K562 (cell line): Measurements from ENCODE around the gene MMP15. TPM values are rescaled to one million over a fixed set of nuclear protein-coding genes. Genes with fewer than 3 reads are reported as not detected.

Experiments
- ATAC-seq: fragments of 200-7000 bp; cut with Tn5 transposase; 3 replicates; pipeline ENCODE4 v1.9.1; 2020; ENCODE audit warnings: moderate library complexity
- BruUV-seq: library from RNA; stranded (reverse); fragments of 400-500 nt; replicated peaks from 2 replicates; lab custom pipeline; 2021; lab: Mats Ljungman, UMichigan
- CTCF ChIA-PET: fragments of 300-600 bp; formaldehyde crosslinking; extraction: SDS; loops from one replicate; lab custom pipeline; 2021; ENCODE audit warnings: low intra/inter-chr PET ratio; lab: Yijun Ruan, JAX
- POLR2A ChIA-PET: fragments of 300-600, 350-650 bp; sonication (Branson Sonifier 250); formaldehyde crosslinking; extraction: SDS; loops from one replicate; lab custom pipeline; 2021; ENCODE audit warnings: antibody characterized with exemption, inconsistent platforms; lab: Yijun Ruan, JAX
- DNase-seq, 4 experiments: peaks; one replicate each; pipeline versions ENCODE4 v3.0.0 to v3.0.0-alpha.2; 2011 to 2018; ENCODE audit warnings: low spot score in 3 of 4, mixed read lengths in 3 of 4; ENCODE audit errors: extremely low read depth in 1 of 4
- FAIRE-seq: peaks from 2 replicates; lab custom pipeline; 2011; peaks lifted over from hg19 to GRCh38; lab: Jason Lieb, UNC
- H2AFZ ChIP-seq: 2 replicates; pipeline ENCODE4 v1.6.0; 2011; ENCODE audit warnings: low read depth, low read length, control low read depth, inconsistent platforms
- H3K27ac ChIP-seq: fragments of 200-600 bp; 3 replicates; pipeline ENCODE4 v1.8.0; 2011; ENCODE audit warnings: low read depth, mild to moderate bottlenecking, control low read depth, inconsistent platforms, low read length, moderate library complexity, mixed read lengths; ENCODE audit errors: extremely low read depth
- H3K27me3 ChIP-seq, 2 experiments: fragments of 300-600 bp in 1 of 2; 2 replicates in 1 of 2; 3 replicates in 1 of 2; pipeline versions ENCODE4 v1.6.0 to v1.8.0; 2011; ENCODE audit warnings: inconsistent platforms in 2 of 2, low read length in 2 of 2, mild to moderate bottlenecking in 1 of 2, mixed read lengths in 1 of 2, moderate library complexity in 1 of 2; ENCODE audit not compliant: control insufficient read depth in 2 of 2, insufficient read depth in 2 of 2
- H3K36me3 ChIP-seq: fragments of 300-600 bp; 3 replicates; pipeline ENCODE4 v1.8.0; 2011; ENCODE audit warnings: mild to moderate bottlenecking, low read length, inconsistent platforms; ENCODE audit not compliant: control insufficient read depth, insufficient read depth
- H3K4me1 ChIP-seq, 2 experiments: fragments of 200-600 bp in 1 of 2; replicated peaks in 1 of 2; 2 replicates in 1 of 2; 3 replicates in 1 of 2; pipeline versions ENCODE4 v1.5.1 to v1.8.0; 2011; ENCODE audit warnings: inconsistent platforms in 2 of 2, low read length in 2 of 2, mild to moderate bottlenecking in 1 of 2, mixed read lengths in 1 of 2, moderate library complexity in 1 of 2; ENCODE audit not compliant: control insufficient read depth in 2 of 2, insufficient read depth in 2 of 2
- H3K4me2 ChIP-seq: 2 replicates; pipeline ENCODE4 v1.6.1; 2011; ENCODE audit warnings: low read length, control low read depth, inconsistent platforms, mixed read lengths; ENCODE audit not compliant: insufficient read depth
- H3K4me3 ChIP-seq: fragments of 200-600 bp; sonication (generic), shearing (Covaris generic); 2 replicates; pipeline ENCODE4 v1.5.1; 2016; ENCODE audit warnings: control low read depth, inconsistent platforms
- H3K79me2 ChIP-seq: fragments of 200-600 bp; 3 replicates; pipeline ENCODE4 v1.8.0; 2011; ENCODE audit warnings: low read length, inconsistent platforms; ENCODE audit not compliant: control insufficient read depth, insufficient read depth
- H3K9ac ChIP-seq, 2 experiments: 2 replicates each; pipeline versions ENCODE4 v1.6.0 to v1.6.1; 2011; ENCODE audit warnings: low read depth in 2 of 2, low read length in 2 of 2, control low read depth in 1 of 2, inconsistent platforms in 1 of 2, mild to moderate bottlenecking in 1 of 2, mixed read lengths in 1 of 2; ENCODE audit not compliant: insufficient read depth in 1 of 2
- H3K9me1 ChIP-seq: one replicate; pipeline ENCODE4 v1.6.0; 2011; ENCODE audit warnings: inconsistent platforms, mild to moderate bottlenecking, low read length, moderate library complexity; ENCODE audit not compliant: control insufficient read depth, insufficient read depth
- H3K9me3 ChIP-seq: replicated peaks from 2 replicates; pipeline ENCODE4 v1.5.1; 2011; ENCODE audit warnings: low read depth, low read length, inconsistent platforms; ENCODE audit not compliant: control insufficient read depth, insufficient read depth
- H4K20me1 ChIP-seq: replicated peaks from 2 replicates; pipeline ENCODE4 v1.6.1; 2011; ENCODE audit warnings: low read length, inconsistent platforms, mixed read lengths; ENCODE audit not compliant: control insufficient read depth, insufficient read depth
- BRD4 ChIP-seq: fragments of 200-600 bp; sonication (generic); IDR thresholded peaks from 2 replicates; pipeline ENCODE4 v1.6.1; 2017; ENCODE audit warnings: inconsistent platforms
- CBFA2T3 ChIP-seq: fragments of 450-650 bp; IDR thresholded peaks from 2 replicates; pipeline ENCODE4 v1.6.1; 2017
- DACH1 ChIP-seq: fragments of 450-650 bp; IDR thresholded peaks from 2 replicates; pipeline ENCODE4 v1.6.1; 2018; ENCODE audit not compliant: partially characterized antibody
- FOSL1 ChIP-seq: fragments of 200-800 bp; sonication (Bioruptor generic); conservative IDR thresholded peaks from 2 replicates; pipeline ENCODE4 v1.6.1; 2016; ENCODE audit warnings: missing genetic modification characterization, missing compliant biosample characterization
- HNRNPK ChIP-seq: fragments of 200-400 bp; formaldehyde crosslinking; IDR thresholded peaks from one replicate; pipeline ENCODE4 v1.6.1; 2018; ENCODE audit warnings: mild to moderate bottlenecking, low read depth, low read length; ENCODE audit not compliant: poor library complexity, severe bottlenecking
- L3MBTL2 ChIP-seq: fragments of 450-650 bp; IDR thresholded peaks from 2 replicates; pipeline ENCODE4 v1.6.1; 2016; ENCODE audit warnings: mild to moderate bottlenecking, moderate library complexity
- LCOR ChIP-seq: sonication (generic); formaldehyde crosslinking; IDR thresholded peaks from 2 replicates; pipeline ENCODE4 v1.8.0; 2022; ENCODE audit warnings: mild to moderate bottlenecking, missing genetic modification reagents
- MIER1 ChIP-seq: fragments of 450-650 bp; IDR thresholded peaks from 2 replicates; pipeline ENCODE4 v1.6.1; 2016; ENCODE audit warnings: antibody characterized with exemption, mild to moderate bottlenecking, low read depth
- MXD1 ChIP-seq: fragments of 250-450 bp; sonication (Bioruptor Pico); IDR thresholded peaks from 2 replicates; pipeline ENCODE4 v1.8.0; 2021; ENCODE audit warnings: borderline replicate concordance, mild to moderate bottlenecking, moderate library complexity; ENCODE audit not compliant: poor library complexity, severe bottlenecking
- NKRF ChIP-seq: fragments of 450-650 bp; IDR thresholded peaks from 2 replicates; pipeline ENCODE4 v1.6.1; 2016; ENCODE audit warnings: borderline replicate concordance
- RAD51 ChIP-seq: fragments of 450-650 bp; IDR thresholded peaks from 2 replicates; pipeline ENCODE4 v1.7.1; 2016; ENCODE audit warnings: low read depth, mild to moderate bottlenecking, borderline replicate concordance
- RNF219 ChIP-seq: fragments of 250-450 bp; sonication (Bioruptor Pico); IDR thresholded peaks from 2 replicates; pipeline ENCODE4 v1.5.0; 2022; ENCODE audit warnings: mild to moderate bottlenecking
- SRSF3 ChIP-seq: fragments of 200-400 bp; formaldehyde crosslinking; IDR thresholded peaks from 2 replicates; pipeline ENCODE4 v1.6.1; 2016; ENCODE audit warnings: mild to moderate bottlenecking, low read length, moderate library complexity; ENCODE audit not compliant: insufficient read depth
- ZNF143 ChIP-seq: sonication (generic); formaldehyde crosslinking; IDR thresholded peaks from 2 replicates; pipeline ENCODE4 v1.9.0; 2022; ENCODE audit warnings: mild to moderate bottlenecking, missing genetic modification reagents
- ZNF282 ChIP-seq: sonication (generic); formaldehyde crosslinking; IDR thresholded peaks from 2 replicates; pipeline ENCODE4 v1.8.1; 2023; ENCODE audit warnings: missing genetic modification reagents
- ZNF551 ChIP-seq: fragments of 250-450 bp; sonication (Bioruptor Pico); IDR thresholded peaks from 2 replicates; pipeline ENCODE4 v1.5.0; 2021; ENCODE audit warnings: mild to moderate bottlenecking, moderate library complexity
- ZNF644 ChIP-seq: fragments of 200-800 bp; sonication (Bioruptor generic); IDR thresholded peaks from 2 replicates; pipeline ENCODE4 v1.6.1; 2016; ENCODE audit warnings: low read depth, missing genetic modification characterization, missing compliant biosample characterization
- WGBS: fragments of 100-300 bp; shearing (Covaris generic); methylation state at CpG from one replicate; pipeline ENCODE4 v1.1.6; 2016; ENCODE audit warnings: low coverage, mixed read lengths; ENCODE audit not compliant: insufficient coverage; ENCODE audit errors: missing lambda C conversion rate; 5-methylcytosine and 5-hydroxymethylcytosine counted together
- in situ Hi-C: fragments of 300-500 bp; cut with MboI; formaldehyde crosslinking; loops from 4 replicates; pipeline ENCODE4 v1.15.0; 2018; ENCODE audit warnings: inconsistent platforms, mixed read lengths
- intact Hi-C: fragments of 100-400 bp; cut with micrococcal nuclease; formaldehyde crosslinking; loops from 2 replicates; pipeline ENCODE4 v1.14.2; 2022
- polyA plus RNA-seq, 8 experiments: library from polyadenylated mRNA; depleted of rRNA in 4 of 8; stranded (reverse) in 5 of 8; unstranded in 3 of 8; fragments of >200 nt; fragmentation: Nextera tagmentation in 2 of 8; fragmentation: Illumina TruSeq in 1 of 8; extraction: Ambion mirVana in 2 of 8; extraction: Trizol in 1 of 8; gene quantifications; 2 replicates each; pipeline versions ENCODE4 v1.2.1 to v1.2.3, GENCODE V29; 2011 to 2014; ENCODE audit warnings: inconsistent platforms in 1 of 8, missing spikeins in 1 of 8
- total RNA-seq, 7 experiments: library from RNA; depleted of rRNA in 6 of 7; stranded (reverse); fragments of >200 nt in 6 of 7; fragmentation: Illumina TruSeq in 2 of 7; extraction: Trizol in 2 of 7; gene quantifications; 2 replicates each; pipeline versions ENCODE4 v1.2.1 to v1.2.3, GENCODE V29; 2011 to 2021; ENCODE audit warnings: low replicate concordance in 1 of 7

Gene MMP15
- total and polyA plus RNA-seq, 9 of the 15 experiments (the other 6 are each of a cell fraction or from before 2014, with no cell fraction given) = 0.01 to 20.4 (median 5.5) TPM

- FAIRE-seq = no peak
- H3K27me3 ChIP-seq = no peaks in the 10 kb centered on the region
- ATAC-seq = no peak
- no peak overlapping the region for H3K4me3 ChIP-seq
- H3K9me1 ChIP-seq = peaks cover 12% of the 10 kb centered on the region
- H2AFZ ChIP-seq = no peak overlapping the region
- WGBS = 91% methylated on average over 11 of the region's 20 CpGs
- TF ChIP-seq NKRF (no peak), RNF219 (CRISPR knock-in tag) (no peak), LCOR (CRISPR knock-in tag) (no peak), DACH1 (no peak), RAD51 (no peak), L3MBTL2 (no peak), ZNF143 (CRISPR knock-in tag) (no peak), HNRNPK (no peak), BRD4 (no peak), ZNF282 (CRISPR knock-in tag) (no peak), ZNF551 (CRISPR knock-in tag) (no peak), ZNF644 (tag) (no peak), SRSF3 (no peak), MIER1 (no peak), FOSL1 (tag) (no peak), CBFA2T3 (no peak), MXD1 (CRISPR knock-in tag) (no peak)
- CTCF ChIA-PET = no interaction called here
- no peak overlapping the region for H3K27ac ChIP-seq
- H3K36me3 ChIP-seq = peaks cover 39% of the 10 kb centered on the region; the same call in 2 of the 3 replicates
- in situ Hi-C loops = no loop called here
- H3K4me1 ChIP-seq = peaks cover 23 to 43% of the 10 kb centered on the region in 2 experiments
- H4K20me1 ChIP-seq = peaks cover 14% of the 10 kb centered on the region
- no peak overlapping the region for H3K4me2 ChIP-seq
- H3K9ac ChIP-seq = no peak overlapping the region
- DNase-seq = no peak
- intact Hi-C loops = no loop called here
- POLR2A ChIA-PET = no interaction called here
- H3K79me2 ChIP-seq = peaks cover 2% of the 10 kb centered on the region; the same call in 1 of the 3 replicates
- no peaks in the 10 kb centered on the region for H3K9me3 ChIP-seq
- no TSS peak for BruUV-seq
Observed at GRCh38 chr16:58038219-58038641, 12.7 kb downstream of the MMP15 start.
